Liver (tissue), 9 donors: ENCODE data around the gene RTP5. TPM values are rescaled to one million over a fixed set of nuclear protein-coding genes. Genes with fewer than 3 reads are reported as not detected.

Experiments used
- DNase-seq: peaks from one replicate; pipeline ENCODE4 v3.0.0-alpha.2; 2017; ENCODE audit warnings: low spot score
- H3K27ac ChIP-seq, 2 donors: one replicate each; pipeline ENCODE4 v1.7.0; 2013; ENCODE audit warnings: inconsistent platforms in 2 of 2, low read length in 2 of 2, control low read depth in 1 of 2, low read depth in 1 of 2, mild to moderate bottlenecking in 1 of 2
- H3K27me3 ChIP-seq, 4 donors: one replicate each; pipeline versions ENCODE4 v1.6.1 to v1.7.0; 2013; ENCODE audit warnings: low read length in 3 of 4, inconsistent platforms in 1 of 4, mild to moderate bottlenecking in 1 of 4, moderate library complexity in 1 of 4; ENCODE audit not compliant: control insufficient read depth in 4 of 4, insufficient read depth in 4 of 4
- H3K36me3 ChIP-seq, 4 donors: one replicate each; pipeline versions ENCODE4 v1.6.1 to v1.7.0; 2013; ENCODE audit warnings: low read length in 3 of 4, mild to moderate bottlenecking in 3 of 4, low read depth in 1 of 4, moderate library complexity in 1 of 4; ENCODE audit not compliant: control insufficient read depth in 4 of 4, insufficient read depth in 3 of 4
- H3K4me1 ChIP-seq, 4 donors: one replicate each; pipeline versions ENCODE4 v1.6.1 to v1.7.0; 2013; ENCODE audit warnings: low read length in 3 of 4, mild to moderate bottlenecking in 3 of 4, moderate library complexity in 1 of 4; ENCODE audit not compliant: control insufficient read depth in 4 of 4, insufficient read depth in 4 of 4
- H3K4me3 ChIP-seq, 3 donors: one replicate each; pipeline versions ENCODE4 v1.6.1 to v1.7.0; 2013; ENCODE audit warnings: low read length in 3 of 3, control low read depth in 1 of 3, low read depth in 1 of 3, mild to moderate bottlenecking in 1 of 3
- H3K9ac ChIP-seq, 2 donors: one replicate each; pipeline ENCODE4 v1.7.0; 2013; ENCODE audit warnings: low read length in 2 of 2, mild to moderate bottlenecking in 2 of 2, moderate library complexity in 2 of 2, control low read depth in 1 of 2, low read depth in 1 of 2
- H3K9me3 ChIP-seq, 4 donors: one replicate each; pipeline versions ENCODE4 v1.6.1 to v1.7.0; 2013; ENCODE audit warnings: low read length in 3 of 4; ENCODE audit not compliant: control insufficient read depth in 4 of 4
- FOXA1 ChIP-seq: IDR thresholded peaks from 2 replicates; pipeline ENCODE4 v1.6.1; 2016; ENCODE audit warnings: antibody characterized with exemption
- GABPA ChIP-seq, 2 donors: IDR thresholded peaks in 1 of 2; conservative IDR thresholded peaks in 1 of 2; 2 replicates each; pipeline ENCODE4 v1.6.1; 2016; ENCODE audit warnings: antibody characterized with exemption in 2 of 2, mild to moderate bottlenecking in 1 of 2, moderate library complexity in 1 of 2
- HNF4G ChIP-seq: IDR thresholded peaks from 2 replicates; pipeline ENCODE4 v1.6.1; 2016; ENCODE audit warnings: antibody characterized with exemption
- NR2F2 ChIP-seq: IDR thresholded peaks from 2 replicates; pipeline ENCODE4 v1.6.1; 2016; ENCODE audit warnings: antibody characterized with exemption
- RAD21 ChIP-seq, 2 donors: IDR thresholded peaks; 2 replicates each; pipeline ENCODE4 v1.6.1; 2016; ENCODE audit warnings: antibody characterized with exemption in 2 of 2, mild to moderate bottlenecking in 2 of 2
- RXRA ChIP-seq, 2 donors: IDR thresholded peaks; 2 replicates each; pipeline ENCODE4 v1.6.1; 2017 to 2018; ENCODE audit warnings: antibody characterized with exemption in 2 of 2, mild to moderate bottlenecking in 1 of 2
- TAF1 ChIP-seq: conservative IDR thresholded peaks from 2 replicates; pipeline ENCODE4 v1.6.1; 2016; ENCODE audit warnings: antibody characterized with exemption, mild to moderate bottlenecking
- WGBS: extraction: QIAGEN DNeasy Blood & Tissue Kit; methylation state at CpG from one replicate; pipeline ENCODE4 v1.1.7; 2013; 5-methylcytosine and 5-hydroxymethylcytosine counted together
- polyA plus RNA-seq, 2 donors: library from polyadenylated mRNA; stranded (reverse) in 1 of 2; unstranded in 1 of 2; fragments of 200-250 nt in 1 of 2; fragments of >200 nt in 1 of 2; fragmentation: Nextera tagmentation in 1 of 2; extraction: Ambion mirVana in 1 of 2; gene quantifications; one replicate each; pipeline versions ENCODE4 v1.2.1 to v1.2.3, GENCODE V29; 2013 to 2015
- total RNA-seq, 2 donors: library from RNA; depleted of rRNA; stranded (reverse); fragments of >200 nt; gene quantifications; one replicate each; pipeline ENCODE4 v1.2.3, GENCODE V29; 2014
- TF ChIP-seq, protein P1 (sequence below): IDR thresholded peaks from 2 replicates; pipeline ENCODE4 v1.6.1; 2016; ENCODE audit warnings: antibody characterized with exemption, mild to moderate bottlenecking
- TF ChIP-seq, protein P2 (sequence below): IDR thresholded peaks from 2 replicates; pipeline ENCODE4 v1.6.1; 2016; ENCODE audit warnings: antibody characterized with exemption
- TF ChIP-seq, protein P3 (sequence below): IDR thresholded peaks from 2 replicates; pipeline ENCODE4 v1.6.1; 2016; ENCODE audit warnings: antibody characterized with exemption
- TF ChIP-seq, protein P4 (sequence below): IDR thresholded peaks from 2 replicates; pipeline ENCODE4 v1.6.1; 2016; ENCODE audit warnings: antibody characterized with exemption
- donor health status: healthy.
- donor health status: healthy.
- donor health status: healthy.
- donor health status: healthy.
- donor health status: healthy.

RTP5 gene
- total and polyA plus RNA-seq, 4 donors: under 0.01 to 0.03 TPM; not detected in 2

- Histone ChIP-seq H3K27ac (no peak overlapping the region), H3K4me3 (no peak overlapping the region), H3K36me3 (peaks cover 0 to 2% (median 0%) of the 10 kb centered on the region in 4 donors), H3K9me3 (no peaks in the 10 kb centered on the region), H3K9ac (no peak overlapping the region), H3K4me1 (peaks cover 2 to 21% (median 11%) of the 10 kb centered on the region in 4 donors), H3K27me3 (no peaks in the 10 kb centered on the region)
- WGBS: 81% methylated on average over 5 of the region's 6 CpGs
- TF ChIP-seq, protein P1, sequence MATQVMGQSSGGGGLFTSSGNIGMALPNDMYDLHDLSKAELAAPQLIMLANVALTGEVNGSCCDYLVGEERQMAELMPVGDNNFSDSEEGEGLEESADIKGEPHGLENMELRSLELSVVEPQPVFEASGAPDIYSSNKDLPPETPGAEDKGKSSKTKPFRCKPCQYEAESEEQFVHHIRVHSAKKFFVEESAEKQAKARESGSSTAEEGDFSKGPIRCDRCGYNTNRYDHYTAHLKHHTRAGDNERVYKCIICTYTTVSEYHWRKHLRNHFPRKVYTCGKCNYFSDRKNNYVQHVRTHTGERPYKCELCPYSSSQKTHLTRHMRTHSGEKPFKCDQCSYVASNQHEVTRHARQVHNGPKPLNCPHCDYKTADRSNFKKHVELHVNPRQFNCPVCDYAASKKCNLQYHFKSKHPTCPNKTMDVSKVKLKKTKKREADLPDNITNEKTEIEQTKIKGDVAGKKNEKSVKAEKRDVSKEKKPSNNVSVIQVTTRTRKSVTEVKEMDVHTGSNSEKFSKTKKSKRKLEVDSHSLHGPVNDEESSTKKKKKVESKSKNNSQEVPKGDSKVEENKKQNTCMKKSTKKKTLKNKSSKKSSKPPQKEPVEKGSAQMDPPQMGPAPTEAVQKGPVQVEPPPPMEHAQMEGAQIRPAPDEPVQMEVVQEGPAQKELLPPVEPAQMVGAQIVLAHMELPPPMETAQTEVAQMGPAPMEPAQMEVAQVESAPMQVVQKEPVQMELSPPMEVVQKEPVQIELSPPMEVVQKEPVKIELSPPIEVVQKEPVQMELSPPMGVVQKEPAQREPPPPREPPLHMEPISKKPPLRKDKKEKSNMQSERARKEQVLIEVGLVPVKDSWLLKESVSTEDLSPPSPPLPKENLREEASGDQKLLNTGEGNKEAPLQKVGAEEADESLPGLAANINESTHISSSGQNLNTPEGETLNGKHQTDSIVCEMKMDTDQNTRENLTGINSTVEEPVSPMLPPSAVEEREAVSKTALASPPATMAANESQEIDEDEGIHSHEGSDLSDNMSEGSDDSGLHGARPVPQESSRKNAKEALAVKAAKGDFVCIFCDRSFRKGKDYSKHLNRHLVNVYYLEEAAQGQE: no peak
- TF ChIP-seq FOXA1 (no peak), NR2F2 (no peak)
- TF ChIP-seq, protein P2, sequence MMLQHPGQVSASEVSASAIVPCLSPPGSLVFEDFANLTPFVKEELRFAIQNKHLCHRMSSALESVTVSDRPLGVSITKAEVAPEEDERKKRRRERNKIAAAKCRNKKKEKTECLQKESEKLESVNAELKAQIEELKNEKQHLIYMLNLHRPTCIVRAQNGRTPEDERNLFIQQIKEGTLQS: no peak
- no peak for DNase-seq
Observed at GRCh38 chr2:241888641-241889040, 19.1 kb downstream of the RTP5 start.

GRCh38 chr2:241890524-241891235 is 21.2 kb downstream of the RTP5 start:
- TF ChIP-seq, protein P3, sequence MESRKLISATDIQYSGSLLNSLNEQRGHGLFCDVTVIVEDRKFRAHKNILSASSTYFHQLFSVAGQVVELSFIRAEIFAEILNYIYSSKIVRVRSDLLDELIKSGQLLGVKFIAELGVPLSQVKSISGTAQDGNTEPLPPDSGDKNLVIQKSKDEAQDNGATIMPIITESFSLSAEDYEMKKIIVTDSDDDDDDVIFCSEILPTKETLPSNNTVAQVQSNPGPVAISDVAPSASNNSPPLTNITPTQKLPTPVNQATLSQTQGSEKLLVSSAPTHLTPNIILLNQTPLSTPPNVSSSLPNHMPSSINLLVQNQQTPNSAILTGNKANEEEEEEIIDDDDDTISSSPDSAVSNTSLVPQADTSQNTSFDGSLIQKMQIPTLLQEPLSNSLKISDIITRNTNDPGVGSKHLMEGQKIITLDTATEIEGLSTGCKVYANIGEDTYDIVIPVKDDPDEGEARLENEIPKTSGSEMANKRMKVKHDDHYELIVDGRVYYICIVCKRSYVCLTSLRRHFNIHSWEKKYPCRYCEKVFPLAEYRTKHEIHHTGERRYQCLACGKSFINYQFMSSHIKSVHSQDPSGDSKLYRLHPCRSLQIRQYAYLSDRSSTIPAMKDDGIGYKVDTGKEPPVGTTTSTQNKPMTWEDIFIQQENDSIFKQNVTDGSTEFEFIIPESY: no peak
- TF ChIP-seq, protein P1: no peak
- TF ChIP-seq RXRA (IDR thresholded peaks at IDR 0.05): no peak
- TF ChIP-seq, protein P4, sequence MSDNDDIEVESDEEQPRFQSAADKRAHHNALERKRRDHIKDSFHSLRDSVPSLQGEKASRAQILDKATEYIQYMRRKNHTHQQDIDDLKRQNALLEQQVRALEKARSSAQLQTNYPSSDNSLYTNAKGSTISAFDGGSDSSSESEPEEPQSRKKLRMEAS: no peak
- no peak for TF ChIP-seq RAD21 (IDR thresholded peaks at IDR 0.05)
- no peak for TF ChIP-seq FOXA1
- TF ChIP-seq TAF1: no peak
- no peak for TF ChIP-seq HNF4G
- TF ChIP-seq GABPA (IDR thresholded peaks at IDR 0.05 in 1 of 2, conservative IDR thresholded peaks at IDR 0.05 in 1 of 2): no peak
- TF ChIP-seq, protein P2: no peak
- H3K27ac ChIP-seq: no peak overlapping the region
- H3K36me3 ChIP-seq: peaks cover 0 to 2% (median 0%) of the 10 kb centered on the region in 4 donors
- no peak overlapping the region for H3K4me3 ChIP-seq
- H3K9me3 ChIP-seq: no peaks in the 10 kb centered on the region
- no peak for DNase-seq
- H3K9ac ChIP-seq: no peak overlapping the region
- 92% methylated on average over 29 of the region's 29 CpGs for WGBS
- H3K27me3 ChIP-seq: no peaks in the 10 kb centered on the region
- peaks cover 2 to 17% (median 7%) of the 10 kb centered on the region in 4 donors for H3K4me1 ChIP-seq
